Right lobe of liver (tissue), 6 donors: Measurements from ENCODE around the gene ITPR1. TPM values are rescaled to one million over a fixed set of nuclear protein-coding genes. Genes with fewer than 3 reads are reported as not detected.

Experiments
- ATAC-seq, 4 donors: fragments of 200-7000 bp; cut with Tn5 transposase; one replicate each; pipeline ENCODE4 v1.9.1; 2020; ENCODE audit warnings: mild to moderate bottlenecking in 4 of 4, moderate library complexity in 4 of 4
- DNase-seq, 3 donors: peaks; one replicate each; pipeline ENCODE4 v3.0.0-alpha.2; 2020
- H3K27ac ChIP-seq, 3 donors: fragments of 200-600 bp; one replicate each; pipeline ENCODE4 v1.8.0; 2022
- H3K27me3 ChIP-seq, 2 donors: fragments of 200-600 bp; one replicate each; pipeline ENCODE4 v1.8.0; 2022
- H3K36me3 ChIP-seq, 4 donors: fragments of 200-600 bp; sonication (generic) in 1 of 4; one replicate each; pipeline versions ENCODE4 v1.5.1 to v1.8.0; 2017 to 2022; ENCODE audit warnings: control low read depth in 1 of 4
- H3K4me1 ChIP-seq, 4 donors: fragments of 200-600 bp; sonication (generic) in 1 of 4; one replicate each; pipeline versions ENCODE4 v1.5.1 to v1.8.0; 2017 to 2022; ENCODE audit warnings: control low read depth in 1 of 4
- H3K4me3 ChIP-seq, 3 donors: fragments of 200-600 bp; one replicate each; pipeline ENCODE4 v1.8.0; 2022
- H3K9me3 ChIP-seq, 4 donors: fragments of 200-600 bp; sonication (generic) in 1 of 4; one replicate each; pipeline versions ENCODE4 v1.5.1 to v1.8.0; 2017 to 2022; ENCODE audit warnings: control low read depth in 1 of 4
- POLR2A ChIP-seq: fragments of 450-650 bp; IDR thresholded peaks from one replicate; pipeline ENCODE4 v1.6.1; 2017; ENCODE audit warnings: antibody characterized with exemption, mild to moderate bottlenecking
- WGBS: methylation state at CpG from one replicate; pipeline ENCODE4 v1.1.6; 2018; ENCODE audit warnings: low coverage, low lambda C conversion rate; ENCODE audit not compliant: insufficient coverage; ENCODE audit errors: missing lambda C conversion rate; 5-methylcytosine and 5-hydroxymethylcytosine counted together
- intact Hi-C, 2 donors: fragments of 100-400 bp; cut with DNase I; formaldehyde crosslinking; loops; one replicate each; pipeline versions ENCODE4 v1.11.2 to v1.14.1; 2022
- long read RNA-seq: library from polyadenylated mRNA; unstranded; transcript quantifications from one replicate; pipeline ENCODE4 v2.0.0, GENCODE V29; 2019
- total RNA-seq, 6 experiments: library from RNA; depleted of rRNA in 2 of 6; stranded (reverse); fragments of >200 nt in 2 of 6; fragmentation: NEBNext Ultra II Directional in 3 of 6; extraction: Animal tissue kit (Norgen Biotek cat#: 25700) in 3 of 6; gene quantifications; one replicate each; pipeline versions ENCODE4 v1.1.0 to v1.2.4, GENCODE V29; 2016 to 2023
- TF ChIP-seq, protein P1 (sequence below), 4 donors: fragments of 200-600 bp in 3 of 4; fragments of 450-650 bp in 1 of 4; IDR thresholded peaks; one replicate each; pipeline versions ENCODE4 v1.5.1 to v1.8.0; 2016 to 2022; ENCODE audit warnings: antibody characterized with exemption in 4 of 4, mild to moderate bottlenecking in 2 of 4
- donor health status: DM: no; HTN: yes; CAD: no.
- donor health status: DM: no; HTN: no; CAD: no.
- donor health status: DM: no; HTN: no; CAD: no.
- donor health status: DM: no; HTN: yes; CAD: no.
- donor health status: DM: no; HTN: yes; CAD: no.

The ITPR1 gene
- total RNA-seq, result 10 to 100 TPM in 4 of 6 experiments, 1 to 10 TPM in 2; 6.5 to 16.2 (median 11.5) TPM
- long read RNA-seq, partial matches to known transcripts, result 1 of 1 reads
- long read RNA-seq, other reads (novel, unspliced or antisense), result 0 of 1 reads

DNA sequence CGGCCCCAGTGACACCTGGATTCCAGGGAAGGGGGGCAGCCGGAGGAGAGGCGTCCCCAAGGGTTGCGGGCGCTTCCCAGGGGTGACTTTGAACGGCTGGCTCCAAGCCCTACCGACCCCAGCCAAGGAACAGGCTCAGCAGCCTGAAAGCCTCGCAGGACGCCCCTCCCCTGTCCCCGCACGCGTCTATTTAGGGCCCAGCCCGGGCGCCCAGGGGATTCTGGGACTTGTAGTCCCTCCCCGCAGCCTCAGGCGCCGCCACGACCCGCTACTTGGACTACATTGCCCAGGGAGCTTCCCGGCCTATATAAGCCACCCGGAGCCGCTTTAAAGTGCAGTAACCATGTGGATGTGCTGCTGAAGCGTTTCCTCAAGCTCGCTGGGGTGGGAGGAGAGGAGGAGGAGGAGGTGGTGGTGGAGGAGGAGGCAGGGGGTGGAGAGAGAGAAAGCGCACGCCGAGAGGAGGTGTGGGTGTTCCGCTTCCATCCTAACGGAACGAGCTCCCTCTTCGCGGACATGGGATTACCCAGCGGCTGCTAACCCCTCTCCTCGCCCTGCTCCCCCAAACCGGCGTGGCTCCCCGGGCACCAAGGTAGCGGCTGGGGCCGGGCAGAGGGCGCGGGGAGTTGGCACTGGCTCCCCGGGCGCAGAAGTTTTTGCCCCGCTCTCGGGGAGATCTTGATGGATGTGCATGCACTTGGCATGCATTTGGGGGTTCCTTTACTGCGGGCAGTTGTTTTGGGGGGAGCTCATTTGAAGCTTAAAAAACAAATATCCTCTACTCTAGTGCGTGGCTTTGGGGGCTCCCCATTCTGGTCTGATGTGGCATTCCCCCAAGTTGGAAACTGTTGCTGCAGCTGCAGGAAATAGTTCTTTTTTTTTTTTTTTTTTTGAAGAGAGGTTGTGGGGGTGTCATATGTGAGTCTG is at the start of gene ITPR1:
Gene ITPR1, plus strand, starts transcription at position 335 of the 927 bp plus-strand sequence. CDS start 23,144 bp downstream, outside the sequence.
- TF ChIP-seq POLR2A, result peak; percentile 100
- TF ChIP-seq, protein P1, sequence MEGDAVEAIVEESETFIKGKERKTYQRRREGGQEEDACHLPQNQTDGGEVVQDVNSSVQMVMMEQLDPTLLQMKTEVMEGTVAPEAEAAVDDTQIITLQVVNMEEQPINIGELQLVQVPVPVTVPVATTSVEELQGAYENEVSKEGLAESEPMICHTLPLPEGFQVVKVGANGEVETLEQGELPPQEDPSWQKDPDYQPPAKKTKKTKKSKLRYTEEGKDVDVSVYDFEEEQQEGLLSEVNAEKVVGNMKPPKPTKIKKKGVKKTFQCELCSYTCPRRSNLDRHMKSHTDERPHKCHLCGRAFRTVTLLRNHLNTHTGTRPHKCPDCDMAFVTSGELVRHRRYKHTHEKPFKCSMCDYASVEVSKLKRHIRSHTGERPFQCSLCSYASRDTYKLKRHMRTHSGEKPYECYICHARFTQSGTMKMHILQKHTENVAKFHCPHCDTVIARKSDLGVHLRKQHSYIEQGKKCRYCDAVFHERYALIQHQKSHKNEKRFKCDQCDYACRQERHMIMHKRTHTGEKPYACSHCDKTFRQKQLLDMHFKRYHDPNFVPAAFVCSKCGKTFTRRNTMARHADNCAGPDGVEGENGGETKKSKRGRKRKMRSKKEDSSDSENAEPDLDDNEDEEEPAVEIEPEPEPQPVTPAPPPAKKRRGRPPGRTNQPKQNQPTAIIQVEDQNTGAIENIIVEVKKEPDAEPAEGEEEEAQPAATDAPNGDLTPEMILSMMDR (IDR thresholded peaks at IDR 0.05), result peak in 1 of 4 donors; percentile 16
- Histone ChIP-seq H3K9me3 (no peaks in the 10 kb centered on the region), H3K27ac (peak within 1 kb of the TSS; percentile 71 to 82 (median 75)), H3K27me3 (no peaks in the 10 kb centered on the region), H3K4me3 (peak within 1 kb of the TSS; percentile 74 to 90 (median 88)), H3K4me1 (peaks cover 0 to 9% (median 0%) of the 10 kb centered on the region in 4 donors), H3K36me3 (no peaks in the 10 kb centered on the region)
- peak; percentile 98 to 99 (median 98) for ATAC-seq
- peak; percentile 99 for DNase-seq
- intact Hi-C loops, result no loop called here
- 1% methylated on average over 33 of the region's 47 CpGs for WGBS

GRCh38 chr3:4447295-4447999 is 45.7 kb upstream of the ITPR1 start:
- H3K27me3 ChIP-seq, result no peaks in the 10 kb centered on the region
- TF ChIP-seq POLR2A, result no peak
- TF ChIP-seq, protein P1 (IDR thresholded peaks at IDR 0.05), result no peak
- intact Hi-C loops, result no loop called here
- H3K27ac ChIP-seq, result no peak overlapping the region
- DNase-seq (no peak), ATAC-seq (no peak)
- no peaks in the 10 kb centered on the region for H3K4me1 ChIP-seq
- H3K36me3 ChIP-seq, result peaks cover 0 to 9% (median 2%) of the 10 kb centered on the region in 4 donors
- no peak overlapping the region for H3K4me3 ChIP-seq
- WGBS, result 96% methylated on average over 3 of the region's 3 CpGs
- no peaks in the 10 kb centered on the region for H3K9me3 ChIP-seq

DNA sequence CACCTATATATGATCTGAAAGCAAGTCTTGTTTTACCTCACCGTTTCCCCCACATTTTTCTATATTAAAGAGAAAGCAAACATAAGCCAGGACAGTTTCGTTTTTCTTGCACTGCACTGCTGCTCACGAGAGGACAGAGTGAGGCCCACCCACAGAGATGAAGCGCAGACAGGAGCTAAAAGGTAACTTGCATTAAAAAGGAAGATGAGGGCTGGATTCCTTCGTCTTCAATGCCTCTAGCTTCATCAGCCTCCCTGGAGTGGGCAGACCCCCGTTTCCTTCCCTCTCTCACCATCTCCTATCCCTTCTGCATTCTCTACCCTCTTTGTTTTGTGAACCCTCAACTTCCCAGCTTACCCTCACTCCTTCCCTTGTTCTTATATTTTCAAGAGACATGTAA is 45.0 kb upstream of the ITPR1 start:
- H3K36me3 ChIP-seq, result peaks cover 0 to 9% (median 2%) of the 10 kb centered on the region in 4 donors
- no peak for ATAC-seq
- no peak overlapping the region for H3K4me3 ChIP-seq
- WGBS, result 90% methylated on average over 6 of the region's 6 CpGs
- no peak for DNase-seq
- H3K9me3 ChIP-seq, result no peaks in the 10 kb centered on the region
- intact Hi-C loops, result no loop called here
- no peaks in the 10 kb centered on the region for H3K27me3 ChIP-seq
- H3K27ac ChIP-seq, result no peak overlapping the region
- H3K4me1 ChIP-seq, result no peaks in the 10 kb centered on the region
- TF ChIP-seq, protein P1 (IDR thresholded peaks at IDR 0.05), result no peak
- no peak for TF ChIP-seq POLR2A

GRCh38 chr3:4449043-4449805 is 43.9 kb upstream of the ITPR1 start:
- H3K4me3 ChIP-seq, result no peak overlapping the region
- TF ChIP-seq POLR2A, result no peak
- TF ChIP-seq, protein P1 (IDR thresholded peaks at IDR 0.05), result no peak
- no peaks in the 10 kb centered on the region for H3K27me3 ChIP-seq
- intact Hi-C loops, result no loop called here
- WGBS, result 43% methylated on average over 4 of the region's 5 CpGs
- DNase-seq (no peak), ATAC-seq (no peak)
- no peak overlapping the region for H3K27ac ChIP-seq
- no peaks in the 10 kb centered on the region for H3K9me3 ChIP-seq
- H3K36me3 ChIP-seq, result peaks cover 0 to 9% (median 2%) of the 10 kb centered on the region in 4 donors
- H3K4me1 ChIP-seq, result no peaks in the 10 kb centered on the region
